ENCODE data around the gene AATK. TPM values are rescaled to one million over a fixed set of nuclear protein-coding genes. Genes with fewer than 3 reads are reported as not detected.

AATK gene
- total and polyA plus RNA-seq, 2 of the 13 experiments (the other 11 are each of a cell fraction or from before 2014, with no cell fraction given), result 2.9 to 8.4 TPM

- TF ChIP-seq ZNF407 (CRISPR knock-in tag; IDR thresholded peaks at IDR 0.05; ENCODE audit: not compliant biosample characterization) (no peak), NR2F6 (IDR thresholded peaks at IDR 0.05) (peak; percentile 35; the same call in 1 of the 2 replicates), NR2F6 (CRISPR knock-in tag; IDR thresholded peaks at IDR 0.05) (no peak), MAF1 (CRISPR knock-in tag; IDR thresholded peaks at IDR 0.05; ENCODE audit: borderline replicate concordance) (no peak), GABPB1 (CRISPR knock-in tag; IDR thresholded peaks at IDR 0.05) (peak; percentile 37; the same call in 1 of the 2 replicates), THAP9 (CRISPR knock-in tag; IDR thresholded peaks at IDR 0.05; ENCODE audit: borderline replicate concordance) (0 out of 2 replicates have a peak, but pooled peaks have one; percentile 22), ZFP41 (CRISPR knock-in tag; IDR thresholded peaks at IDR 0.05; ENCODE audit: borderline replicate concordance) (0 out of 2 replicates have a peak, but pooled peaks have one; percentile 24), CHCHD3 (CRISPR knock-in tag; IDR thresholded peaks at IDR 0.05) (0 out of 2 replicates have a peak, but pooled peaks have one; percentile 68), FOXO4 (CRISPR knock-in tag; conservative IDR thresholded peaks at IDR 0.05) (0 out of 2 replicates have a peak, but pooled peaks have one; percentile 70), EZH2 (conservative IDR thresholded peaks at IDR 0.05; ENCODE audit: low read depth, low read length) (no peak), NRL (CRISPR knock-in tag; IDR thresholded peaks at IDR 0.05; ENCODE audit: borderline replicate concordance) (peak; percentile 58; the same call in 1 of the 2 replicates), TEAD3 (CRISPR knock-in tag; optimal IDR thresholded peaks at IDR 0.05; ENCODE audit: borderline replicate concordance) (peak; percentile 43), LCORL (IDR thresholded peaks at IDR 0.05) (no peak), LCORL (CRISPR knock-in tag; IDR thresholded peaks at IDR 0.05) (peak; percentile 41; the same call in 1 of the 2 replicates)
Measured at GRCh38 chr17:81134064-81134781, 31.8 kb downstream of the AATK start (continued).

Data from HepG2 (cell line).